Gastrocnemius medialis (tissue), 4 donors: ENCODE data around the gene RAG2.

Experiments
- CTCF ChIP-seq, 5 experiments: fragments of 450-650 bp in 3 of 5; fragments of 200-600 bp in 2 of 5; sonication (generic) in 2 of 5; IDR thresholded peaks in 4 of 5; conservative IDR thresholded peaks in 1 of 5; 1 replicate in 4 of 5; 2 replicates in 1 of 5; pipeline ENCODE4 v1.5.1; 2016 to 2019; ENCODE audit warnings: antibody characterized with exemption in 5 of 5, mild to moderate bottlenecking in 3 of 5, moderate library complexity in 3 of 5
- POLR2A ChIP-seq, 2 donors: fragments of 450-650 bp; IDR thresholded peaks; one replicate each; pipeline ENCODE4 v1.6.1; 2017; ENCODE audit warnings: antibody characterized with exemption in 2 of 2, mild to moderate bottlenecking in 2 of 2, moderate library complexity in 2 of 2

- TF ChIP-seq CTCF (IDR thresholded peaks at IDR 0.05 in 4 of 5, conservative IDR thresholded peaks at IDR 0.05 in 1 of 5) (no peak), POLR2A (IDR thresholded peaks at IDR 0.05) (no peak)
Measured at GRCh38 chr11:36635066-36635862, 37.2 kb upstream of the RAG2 start.
